ENCODE measurements around the gene TTLL11. TPM values are rescaled to one million over a fixed set of nuclear protein-coding genes. Genes with fewer than 3 reads are reported as not detected.
A peak's percentile ranks its signal among the peaks of the same experiment; 100 is the strongest.

TTLL11 gene
- total and polyA plus RNA-seq, 2 of the 8 experiments (the other 6 are each of a cell fraction or from before 2014, with no cell fraction given): 0.56 to 0.80 TPM

DNA sequence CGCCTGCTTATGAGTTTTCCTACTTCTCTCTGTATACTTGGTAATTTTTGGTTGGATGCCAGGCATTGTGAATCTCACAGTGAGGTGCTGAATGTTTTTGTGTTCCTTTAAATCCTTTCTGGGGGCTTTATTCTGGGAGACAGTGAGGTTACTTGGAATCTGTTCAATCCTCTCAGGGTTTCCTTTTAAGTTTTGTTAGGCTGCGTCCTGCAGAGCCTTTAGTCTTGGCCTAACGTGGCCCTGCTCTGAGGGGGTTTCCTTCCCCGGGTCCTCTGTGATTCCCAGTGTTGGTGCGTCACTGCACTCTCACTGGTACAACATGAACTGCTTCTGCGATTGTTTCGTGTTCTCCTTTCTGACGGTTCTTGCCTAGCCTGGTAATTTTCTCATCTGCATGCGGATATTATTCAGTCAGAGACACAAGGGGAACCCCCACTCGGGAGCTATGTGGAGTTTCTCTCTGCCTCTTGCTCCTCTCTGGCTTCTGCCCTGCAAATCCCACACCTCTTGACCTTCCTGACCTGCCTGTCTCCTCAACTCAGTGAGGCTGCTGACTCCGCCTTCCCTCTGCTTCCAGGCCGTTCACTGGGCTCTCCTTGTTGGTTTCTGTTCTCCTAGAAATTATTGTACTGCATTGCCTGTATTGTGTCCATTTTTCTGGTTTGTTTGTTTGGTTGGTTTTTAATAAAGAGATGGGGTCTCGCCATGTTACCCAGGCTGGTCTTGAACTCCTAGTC lies 313.6 kb downstream of the TTLL11 start:
- no peak overlapping the region for H3K4ac ChIP-seq (replicated peaks; ENCODE audit: insufficient read length, low read depth, low read length)
- no peak for DNase-seq (ENCODE audit: low read depth in 1 of 2, low spot score in 2 of 2)
- H3K36me3 ChIP-seq (ENCODE audit: control insufficient read depth in 2 of 4, insufficient read depth in 4 of 4, low read length in 3 of 4): peaks cover 2 to 22% (median 16%) of the 10 kb centered on the region in 4 experiments; a peak in 7 of 8 replicates
- no peak overlapping the region for H2BK12ac ChIP-seq (ENCODE audit: low read depth, low read length)
- no peak overlapping the region for H3K9ac ChIP-seq (replicated peaks in 1 of 4; ENCODE audit: extremely low read depth in 1 of 4, low read depth in 3 of 4, low read length in 3 of 4)
- no peaks in the 10 kb centered on the region; a peak in 1 of 4 replicates for H3K79me2 ChIP-seq (ENCODE audit: control insufficient read depth in 1 of 2, insufficient read depth in 2 of 2, low read length in 2 of 2)
- no peak overlapping the region for H4K8ac ChIP-seq (ENCODE audit: extremely low read depth, insufficient read depth, low read length)
- no peaks in the 10 kb centered on the region for H3K79me1 ChIP-seq (ENCODE audit: low read depth, low read length)
- 0 out of 2 replicates have a peak overlapping the region, but pooled peaks have one; percentile 16 for H2BK15ac ChIP-seq (ENCODE audit: low read length)
- H3K14ac ChIP-seq (ENCODE audit: insufficient read length): no peak overlapping the region
- no peak overlapping the region for H3K56ac ChIP-seq (replicated peaks; ENCODE audit: insufficient read length, low read depth, low read length)
- H4K91ac ChIP-seq (replicated peaks; ENCODE audit: insufficient read length, low read length): no peak overlapping the region
- no peak overlapping the region for H3K4me3 ChIP-seq (ENCODE audit: extremely low read depth in 1 of 4, insufficient read depth in 2 of 4, low read depth in 3 of 4, low read length in 4 of 4)
- no peak for FAIRE-seq
- peaks cover 0 to 6% of the 10 kb centered on the region in 2 experiments for H4K20me1 ChIP-seq (replicated peaks in 1 of 2; ENCODE audit: control insufficient read depth in 1 of 2, insufficient read depth in 2 of 2, low read length in 2 of 2)
- no peak overlapping the region for H3K18ac ChIP-seq (ENCODE audit: extremely low read depth, low read length)
- H2BK120ac ChIP-seq (replicated peaks; ENCODE audit: low read depth, low read length): no peak overlapping the region
- POLR2A ChIA-PET (ENCODE audit: partially characterized antibody): no interaction called here
- H2AK5ac ChIP-seq (ENCODE audit: low read depth, low read length): no peak overlapping the region
- CTCF ChIA-PET (ENCODE audit: partially characterized antibody): interaction anchor here (1.0 kb wide), 1 partner anchor 44 kb away, joined by 3 read pairs; no protein-coding TSS in a partner anchor
- 84% methylated on average over 13 of the region's 13 CpGs; no CpG with 5 or more reads in 1 of the 2 experiments for WGBS, 2 experiments (ENCODE audit: extremely low coverage in 1 of 2, insufficient coverage in 1 of 2, insufficient read length in 1 of 2, insufficient replicate concordance in 2 of 2, low coverage in 1 of 2, low lambda C conversion rate in 2 of 2, missing lambda C conversion rate in 1 of 2)
- H3K27ac ChIP-seq (ENCODE audit: low read depth, low read length): no peak overlapping the region
- no peak overlapping the region for H2AFZ ChIP-seq (ENCODE audit: low read length)
- H2BK20ac ChIP-seq (ENCODE audit: low read length): no peak overlapping the region
- no peak overlapping the region for H3K23ac ChIP-seq (ENCODE audit: insufficient read length)
- H3K27me3 ChIP-seq (replicated peaks in 1 of 4; ENCODE audit: control insufficient read depth in 3 of 4, extremely low read depth in 1 of 4, insufficient read depth in 3 of 4, low read length in 3 of 4): no peaks in the 10 kb centered on the region
- no peak overlapping the region for H4K5ac ChIP-seq (ENCODE audit: insufficient read length, low read depth, low read length)
- no peak overlapping the region; the same call in 1 of the 2 replicates for H2BK5ac ChIP-seq (ENCODE audit: low read depth, low read length)
- peaks cover 0 to 15% (median 10%) of the 10 kb centered on the region in 4 experiments; a peak in 6 of 7 replicates for H3K4me1 ChIP-seq (replicated peaks in 1 of 4; ENCODE audit: control insufficient read depth in 3 of 4, insufficient read depth in 4 of 4, low read length in 3 of 4)
- no peaks in the 10 kb centered on the region for H3K9me3 ChIP-seq (ENCODE audit: insufficient read depth in 2 of 2, low read depth in 1 of 2, low read length in 1 of 2)
- 0 out of 2 replicates have a peak, but pooled peaks cover 2% of the 10 kb centered on the region for H3K23me2 ChIP-seq (ENCODE audit: low read depth, low read length)
- no peak overlapping the region for H3K4me2 ChIP-seq (ENCODE audit: insufficient read depth in 1 of 2, low read depth in 2 of 2, low read length in 2 of 2)
- no peak for TF ChIP-seq RNF2 (IDR thresholded peaks at IDR 0.05; ENCODE audit: borderline replicate concordance, low read depth, low read length, missing control alignments, poor library complexity, severe bottlenecking)
- TF ChIP-seq TAF7 (optimal IDR thresholded peaks at IDR 0.05; ENCODE audit: borderline replicate concordance, low read depth, low read length): no peak
- TF ChIP-seq, protein P1, sequence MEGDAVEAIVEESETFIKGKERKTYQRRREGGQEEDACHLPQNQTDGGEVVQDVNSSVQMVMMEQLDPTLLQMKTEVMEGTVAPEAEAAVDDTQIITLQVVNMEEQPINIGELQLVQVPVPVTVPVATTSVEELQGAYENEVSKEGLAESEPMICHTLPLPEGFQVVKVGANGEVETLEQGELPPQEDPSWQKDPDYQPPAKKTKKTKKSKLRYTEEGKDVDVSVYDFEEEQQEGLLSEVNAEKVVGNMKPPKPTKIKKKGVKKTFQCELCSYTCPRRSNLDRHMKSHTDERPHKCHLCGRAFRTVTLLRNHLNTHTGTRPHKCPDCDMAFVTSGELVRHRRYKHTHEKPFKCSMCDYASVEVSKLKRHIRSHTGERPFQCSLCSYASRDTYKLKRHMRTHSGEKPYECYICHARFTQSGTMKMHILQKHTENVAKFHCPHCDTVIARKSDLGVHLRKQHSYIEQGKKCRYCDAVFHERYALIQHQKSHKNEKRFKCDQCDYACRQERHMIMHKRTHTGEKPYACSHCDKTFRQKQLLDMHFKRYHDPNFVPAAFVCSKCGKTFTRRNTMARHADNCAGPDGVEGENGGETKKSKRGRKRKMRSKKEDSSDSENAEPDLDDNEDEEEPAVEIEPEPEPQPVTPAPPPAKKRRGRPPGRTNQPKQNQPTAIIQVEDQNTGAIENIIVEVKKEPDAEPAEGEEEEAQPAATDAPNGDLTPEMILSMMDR (IDR thresholded peaks at IDR 0.05; ENCODE audit: control extremely low read depth in 1 of 3, insufficient read depth in 1 of 3, low read depth in 1 of 3, low read length in 3 of 3): no peak
- TF ChIP-seq JUND (IDR thresholded peaks at IDR 0.05; ENCODE audit: low read length): no peak
- TF ChIP-seq, protein P2, sequence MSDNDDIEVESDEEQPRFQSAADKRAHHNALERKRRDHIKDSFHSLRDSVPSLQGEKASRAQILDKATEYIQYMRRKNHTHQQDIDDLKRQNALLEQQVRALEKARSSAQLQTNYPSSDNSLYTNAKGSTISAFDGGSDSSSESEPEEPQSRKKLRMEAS (IDR thresholded peaks at IDR 0.05): no peak
- no peak for TF ChIP-seq HDAC2 (IDR thresholded peaks at IDR 0.05; ENCODE audit: borderline replicate concordance in 1 of 2, low read depth in 2 of 2, low read length in 2 of 2)
- TF ChIP-seq, protein P3, sequence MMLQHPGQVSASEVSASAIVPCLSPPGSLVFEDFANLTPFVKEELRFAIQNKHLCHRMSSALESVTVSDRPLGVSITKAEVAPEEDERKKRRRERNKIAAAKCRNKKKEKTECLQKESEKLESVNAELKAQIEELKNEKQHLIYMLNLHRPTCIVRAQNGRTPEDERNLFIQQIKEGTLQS (IDR thresholded peaks at IDR 0.05; ENCODE audit: insufficient read depth, low read depth, low read length): no peak

Data from H1 (cell line).